Nephron progenitor cell (in vitro differentiated cells): ENCODE results near the gene ANTXR1.

Experiments used
- DNase-seq: peaks from one replicate; pipeline ENCODE4 v3.0.0; 2021
- H3K27ac Mint-ChIP-seq: 2 replicates; pipeline ENCODE4 v1.8.0; 2021; ENCODE audit warnings: mild to moderate bottlenecking, moderate library complexity, mixed read lengths
- H3K27me3 Mint-ChIP-seq: 2 replicates; pipeline ENCODE4 v1.8.0; 2021; ENCODE audit warnings: mild to moderate bottlenecking, low read depth, mixed read lengths; ENCODE audit not compliant: poor library complexity
- H3K36me3 Mint-ChIP-seq: 2 replicates; pipeline ENCODE4 v1.8.0; 2021; ENCODE audit warnings: low read depth, mixed read lengths
- H3K4me1 Mint-ChIP-seq: 2 replicates; pipeline ENCODE4 v1.8.0; 2021; ENCODE audit warnings: mixed read lengths
- H3K4me3 Mint-ChIP-seq: 2 replicates; pipeline ENCODE4 v1.8.0; 2021; ENCODE audit warnings: mild to moderate bottlenecking, moderate library complexity, mixed read lengths
- H3K9me3 Mint-ChIP-seq: 2 replicates; pipeline ENCODE4 v1.8.0; 2021; ENCODE audit warnings: mild to moderate bottlenecking, moderate library complexity, mixed read lengths
- CTCF ChIP-seq: fragments of 200-600 bp; sonication (generic); IDR thresholded peaks from 2 replicates; pipeline ENCODE4 v1.5.0; 2021; ENCODE audit warnings: antibody characterized with exemption

The ANTXR1 gene

GRCh38 chr2:69097148-69097610 lies 84.2 kb downstream of the ANTXR1 start:
- Mint-ChIP-seq H3K27me3 (no peaks in the 10 kb centered on the region), H3K4me3 (no peak overlapping the region), H3K9me3 (no peaks in the 10 kb centered on the region), H3K4me1 (no peaks in the 10 kb centered on the region), H3K36me3 (peaks cover 82% of the 10 kb centered on the region), H3K27ac (no peak overlapping the region)
- no peak for TF ChIP-seq CTCF
- DNase-seq = no peak

GRCh38 chr2:69097891-69098655 lies 85.1 kb downstream of the ANTXR1 start:
- peaks cover 84% of the 10 kb centered on the region for H3K36me3 Mint-ChIP-seq
- no peak for TF ChIP-seq CTCF
- no peaks in the 10 kb centered on the region for H3K9me3 Mint-ChIP-seq
- DNase-seq = no peak
- no peaks in the 10 kb centered on the region for H3K4me1 Mint-ChIP-seq
- no peak overlapping the region for H3K27ac Mint-ChIP-seq
- no peak overlapping the region for H3K4me3 Mint-ChIP-seq
- no peaks in the 10 kb centered on the region for H3K27me3 Mint-ChIP-seq

- Mint-ChIP-seq H3K36me3 (peaks cover 83% of the 10 kb centered on the region), H3K27ac (no peak overlapping the region), H3K4me1 (no peaks in the 10 kb centered on the region), H3K4me3 (no peak overlapping the region), H3K27me3 (no peaks in the 10 kb centered on the region), H3K9me3 (no peaks in the 10 kb centered on the region)
- TF ChIP-seq CTCF = no peak
- DNase-seq = no peak
Measured at GRCh38 chr2:69099541-69099940, 86.6 kb downstream of the ANTXR1 start.

- Mint-ChIP-seq H3K4me3 (no peak overlapping the region), H3K27me3 (no peaks in the 10 kb centered on the region), H3K27ac (no peak overlapping the region), H3K9me3 (no peaks in the 10 kb centered on the region), H3K36me3 (peaks cover 85% of the 10 kb centered on the region), H3K4me1 (no peaks in the 10 kb centered on the region)
- TF ChIP-seq CTCF = no peak
- no peak for DNase-seq
Measured at GRCh38 chr2:69100220-69100723, 87.3 kb downstream of the ANTXR1 start.

- no peaks in the 10 kb centered on the region for H3K9me3 Mint-ChIP-seq
- no peak for DNase-seq
- H3K27me3 Mint-ChIP-seq = no peaks in the 10 kb centered on the region
- H3K4me3 Mint-ChIP-seq = no peak overlapping the region
- TF ChIP-seq CTCF = no peak
- H3K4me1 Mint-ChIP-seq = no peaks in the 10 kb centered on the region
- H3K27ac Mint-ChIP-seq = no peak overlapping the region
- peaks cover 83% of the 10 kb centered on the region for H3K36me3 Mint-ChIP-seq
Measured at GRCh38 chr2:69102041-69102593, 89.1 kb downstream of the ANTXR1 start.
